HG02798 (cell line): ENCODE data around the gene ATE1.
"Not testable (repeated sequence)": the region's sequence is repeated elsewhere in the genome, so short reads cannot be mapped to it uniquely, and the experiment has no call there.

ENCODE experiments used
- ATAC-seq: cut with Tn5 transposase; IDR thresholded peaks from one replicate; pipeline ENCODE4 v1.9.1; 2021; ENCODE audit warnings: mild to moderate bottlenecking; ENCODE audit not compliant: unreplicated experiment, poor library complexity

Gene ATE1

GRCh38 chr10:121930268-121931085 is 2.6 kb upstream of the ATE1 start:
- ATAC-seq: not testable (repeated sequence)

DNA sequence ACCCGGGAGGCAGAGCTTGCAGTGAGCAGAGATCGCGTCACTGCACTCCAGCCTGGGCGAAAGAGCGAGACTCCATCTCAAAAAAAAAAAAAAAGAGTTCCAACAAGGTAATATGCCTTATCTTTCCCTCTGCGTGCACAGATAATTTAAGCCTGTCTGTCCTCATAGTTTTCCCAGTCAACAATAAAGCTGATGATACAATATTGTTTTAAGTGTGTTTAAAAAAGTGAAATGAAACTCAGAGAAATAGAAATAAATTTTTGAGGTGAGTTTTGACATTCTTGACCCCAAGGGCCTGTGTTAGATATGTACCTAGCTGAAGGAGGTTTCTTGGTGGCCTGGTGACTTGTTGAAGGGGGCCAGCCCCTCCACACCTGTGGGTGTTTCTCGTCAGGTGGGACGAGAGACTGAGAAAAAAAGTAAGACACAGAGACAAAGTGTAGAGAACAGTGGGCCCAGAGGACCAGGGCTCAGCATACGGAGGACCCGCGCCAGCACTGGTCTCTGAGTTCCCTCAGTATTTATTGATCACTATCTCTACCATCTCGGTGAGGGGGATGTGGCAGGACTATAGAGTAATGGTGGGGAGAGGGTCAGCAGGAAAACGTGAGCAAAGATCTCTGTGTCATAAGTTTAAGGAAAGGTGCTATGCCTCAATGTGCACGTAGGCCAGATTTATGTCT is 1.9 kb upstream of the ATE1 start:
- not testable (repeated sequence) for ATAC-seq

DNA sequence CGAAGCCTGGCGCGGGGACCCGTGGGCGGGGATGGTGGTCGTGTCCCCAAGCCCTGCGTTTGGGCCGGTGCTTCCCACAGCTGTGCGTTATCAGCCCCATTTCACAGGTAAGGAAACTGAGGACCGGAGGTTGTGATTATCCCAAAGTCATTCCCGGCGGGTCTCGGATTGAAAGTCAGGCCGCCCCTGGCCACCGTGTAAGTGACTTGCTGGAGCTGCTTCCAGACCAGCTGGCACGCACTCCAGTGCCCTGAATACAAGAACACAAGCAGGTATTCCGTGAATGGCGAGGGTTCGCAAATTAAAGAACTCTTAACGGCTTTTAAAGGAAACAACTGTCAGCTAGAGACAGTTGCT is 675 bp upstream of the ATE1 start:
- ATAC-seq: peak; percentile 7

- ATAC-seq: peak; percentile 44
These were observed 452 bp downstream of the ATE1 start for GRCh38 chr10:121927318-121927840.

DNA sequence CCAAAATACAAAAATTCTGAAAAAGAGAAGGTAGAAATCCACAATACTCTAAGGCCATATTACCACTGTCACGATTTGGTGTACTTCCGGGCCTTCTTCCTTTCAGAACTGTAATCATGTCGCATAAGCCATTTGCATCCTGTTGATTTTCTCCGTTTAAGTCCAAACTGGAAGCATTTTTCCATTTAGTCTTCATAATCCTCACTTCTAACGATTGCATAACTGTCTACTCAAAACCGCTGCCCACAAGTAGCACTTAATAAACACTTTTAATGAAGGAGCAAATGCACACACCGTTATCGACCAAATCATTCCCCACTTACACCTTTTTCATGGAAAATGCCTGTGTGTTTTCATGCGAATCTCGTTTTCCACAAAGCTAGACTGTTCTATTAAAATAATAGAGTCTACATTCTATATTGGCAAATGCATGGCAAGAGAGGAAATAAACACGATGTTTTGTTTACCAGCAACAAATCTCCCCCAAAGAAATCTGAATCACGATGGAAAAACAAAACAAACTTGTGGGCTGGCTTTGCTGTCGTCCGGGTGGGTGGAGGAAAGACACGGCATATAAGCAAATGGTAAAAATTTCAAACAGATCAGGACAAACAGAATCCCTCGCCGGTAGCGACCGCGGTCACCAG is 1.0 kb downstream of the ATE1 start:
- ATAC-seq: no peak

DNA sequence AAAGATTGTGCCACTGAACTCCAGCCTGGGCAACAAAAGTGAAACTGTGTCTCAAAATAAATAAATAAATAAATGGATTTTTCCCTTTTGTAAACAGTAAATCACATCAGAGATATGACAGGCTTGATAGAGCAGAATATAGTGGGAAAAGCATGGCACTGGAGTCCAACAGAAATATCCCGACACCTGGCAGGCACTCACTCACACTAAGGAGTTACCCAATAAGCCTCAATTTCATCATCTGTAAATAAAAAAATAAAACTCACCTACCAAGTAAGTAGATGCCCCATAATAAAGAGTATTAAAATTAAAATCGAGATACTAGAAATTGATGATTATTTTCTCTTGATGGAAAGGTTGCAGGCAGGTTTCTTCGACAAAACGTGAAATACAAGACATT is 1.7 kb downstream of the ATE1 start:
- no peak for ATAC-seq

- no peak for ATAC-seq
These were observed 6.4 kb downstream of the ATE1 start for GRCh38 chr10:121921238-121921931.

DNA sequence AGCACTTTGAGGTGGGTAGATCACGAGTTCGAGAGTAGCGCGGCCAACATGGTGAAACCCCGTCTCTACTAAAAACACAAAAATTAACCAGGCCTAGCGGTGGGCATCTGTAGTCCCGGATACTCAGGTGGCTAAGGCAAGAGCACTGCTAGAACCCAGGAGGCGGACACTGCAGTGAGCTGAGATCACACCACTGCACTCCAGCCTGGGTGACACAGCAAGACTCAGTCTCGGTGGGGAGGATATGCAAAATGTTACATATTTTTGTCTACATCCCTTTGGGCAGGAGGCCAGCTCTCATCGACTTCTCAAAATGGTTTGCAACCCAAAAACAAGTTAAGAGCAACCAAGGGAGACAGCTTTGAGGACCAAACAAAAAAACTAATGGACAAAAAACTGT is 8.2 kb downstream of the ATE1 start:
- ATAC-seq: peak; percentile 91

DNA sequence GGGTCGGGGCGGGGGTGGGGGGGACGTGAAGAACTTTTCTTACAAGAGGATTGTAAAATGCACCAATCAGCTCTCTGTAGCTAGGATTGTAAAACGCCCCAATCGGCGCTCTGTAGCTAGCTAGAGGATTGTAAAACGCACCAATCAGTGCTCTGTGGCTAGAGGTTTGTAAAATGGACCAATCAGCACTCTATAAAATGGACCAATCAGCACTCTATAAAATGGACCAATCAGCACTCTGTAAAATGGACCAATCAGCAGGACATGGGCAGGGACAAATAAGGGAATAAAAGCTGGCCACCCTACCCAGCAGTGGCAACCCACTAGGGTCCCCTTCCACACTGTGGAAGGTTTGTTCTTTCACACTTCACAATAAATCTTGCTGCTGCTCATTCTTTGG is 9.0 kb downstream of the ATE1 start:
- ATAC-seq: not testable (repeated sequence)

- no peak for ATAC-seq
These were observed 13.2 kb downstream of the ATE1 start for GRCh38 chr10:121914661-121915060.

GRCh38 chr10:121911421-121911697 is 16.5 kb downstream of the ATE1 start:
- no peak for ATAC-seq

GRCh38 chr10:121910673-121911420 is 17.0 kb downstream of the ATE1 start:
- ATAC-seq: peak; percentile 62

DNA sequence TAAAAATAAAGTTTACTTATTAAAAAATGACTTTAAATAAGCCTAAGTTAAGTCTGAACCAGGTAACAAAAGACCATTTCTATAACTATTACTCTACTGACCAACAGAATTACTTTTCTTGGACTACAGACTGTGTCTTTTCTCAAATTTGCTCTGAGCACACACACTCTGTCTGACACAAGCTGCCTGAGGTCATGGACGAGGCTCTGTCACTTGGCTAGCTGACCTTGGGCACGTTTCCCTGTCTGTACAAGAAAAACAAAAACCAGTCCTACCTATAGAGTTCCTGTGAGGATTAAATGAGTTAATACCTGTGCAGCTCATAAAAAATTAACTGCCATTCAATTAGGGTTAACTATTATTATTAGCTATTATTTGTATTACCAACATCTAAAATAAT is 22.9 kb downstream of the ATE1 start:
- ATAC-seq: no peak

DNA sequence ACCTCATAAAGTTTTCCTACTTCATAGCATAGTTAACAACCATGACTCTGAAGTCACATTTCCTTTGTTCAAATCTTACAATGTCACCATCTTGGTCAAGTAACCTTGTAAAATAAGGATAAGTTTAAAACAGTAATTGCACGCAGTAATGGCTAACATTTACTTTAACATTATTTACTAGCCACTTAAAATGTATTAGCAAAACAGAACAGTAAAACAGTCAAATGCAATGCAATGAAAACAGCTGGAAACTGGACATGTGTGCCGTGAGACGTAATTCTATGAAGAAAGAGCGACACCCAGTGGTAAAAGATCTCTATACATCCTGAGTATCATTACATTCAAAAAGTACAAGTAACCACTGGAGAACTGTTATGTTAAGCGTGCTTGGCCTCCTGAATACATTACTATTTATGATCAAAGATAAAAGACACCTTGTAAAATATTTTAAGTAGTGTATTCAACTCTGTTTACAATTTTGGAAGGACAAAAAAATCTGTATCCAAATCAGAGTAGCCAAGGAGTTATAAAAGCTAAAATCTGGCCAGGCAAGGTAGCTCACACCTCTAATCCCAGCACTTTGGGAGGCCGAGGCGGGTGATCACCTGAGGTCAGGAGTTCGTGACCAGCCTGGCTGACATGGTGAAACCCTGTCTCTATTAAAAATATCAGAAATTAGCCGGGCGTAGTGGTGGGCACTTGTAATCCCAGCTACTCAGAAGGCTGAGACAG is 27.2 kb downstream of the ATE1 start:
- ATAC-seq: peak; percentile 68

DNA sequence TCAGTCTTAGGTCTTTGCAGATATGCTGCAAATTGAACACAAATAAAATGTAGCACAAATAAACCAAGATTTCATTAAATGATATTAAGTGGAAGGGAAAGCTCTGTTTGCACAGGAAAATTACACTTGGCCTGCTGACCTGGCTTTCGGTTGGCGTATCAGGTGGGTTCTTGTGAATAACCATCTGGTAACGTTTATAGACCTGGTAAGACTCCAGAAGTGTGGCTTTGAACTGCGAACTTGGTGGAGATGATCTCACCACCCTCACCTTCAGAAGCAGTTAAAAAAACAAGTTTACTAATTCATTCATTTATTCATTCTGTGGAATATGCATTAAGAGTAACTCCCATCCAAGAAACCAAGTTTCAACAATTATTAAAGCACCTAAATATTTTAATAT is 28.1 kb downstream of the ATE1 start:
- no peak for ATAC-seq

DNA sequence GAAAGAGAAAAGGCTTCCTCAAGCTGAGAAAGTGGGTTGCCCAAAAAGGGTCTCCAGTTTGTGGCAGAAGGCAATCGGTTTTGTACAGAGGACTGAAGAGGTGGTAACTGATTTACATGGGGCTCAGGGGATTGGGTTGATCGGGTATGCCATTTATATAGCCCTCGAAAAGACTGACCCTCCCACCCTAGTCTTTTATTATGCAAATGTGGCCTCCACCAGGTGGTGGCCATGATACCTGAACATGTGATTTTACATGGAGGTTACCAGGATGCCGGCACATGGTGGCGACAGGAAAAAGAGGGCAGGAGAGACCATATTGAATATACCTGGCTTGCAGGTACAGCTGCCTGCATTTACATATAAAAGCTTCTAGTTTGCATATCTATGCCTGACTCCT is 36.7 kb downstream of the ATE1 start:
- no peak for ATAC-seq

GRCh38 chr10:121889212-121889611 is 38.6 kb downstream of the ATE1 start:
- ATAC-seq: no peak

DNA sequence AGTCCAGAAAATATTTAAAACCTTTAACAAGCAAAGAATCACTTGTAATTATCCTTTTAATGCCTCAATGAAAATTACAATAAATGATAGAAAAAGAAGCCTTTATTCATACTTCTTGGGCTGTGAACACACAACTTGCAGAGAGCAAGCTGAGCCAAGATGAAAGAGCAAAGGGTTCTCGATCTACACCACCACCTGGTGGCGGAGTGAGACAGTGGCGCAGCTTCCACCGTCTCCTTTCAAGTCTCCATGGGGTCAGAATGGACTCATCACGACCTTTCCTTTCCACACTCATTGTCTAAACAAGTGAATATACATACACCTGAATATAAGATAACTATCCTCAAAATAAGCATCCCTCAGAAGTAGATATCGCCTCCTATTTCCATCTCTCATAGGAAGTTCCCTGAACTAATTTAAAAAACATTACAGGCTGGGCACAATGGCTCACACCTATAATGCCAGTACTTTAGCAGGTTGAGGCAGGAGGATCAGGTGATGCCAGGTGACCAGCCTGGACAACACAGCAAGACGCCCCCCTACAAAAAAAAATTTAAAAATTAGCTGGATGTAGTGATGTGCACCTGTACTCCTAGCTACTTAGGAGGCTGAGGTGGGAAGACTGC is 40.7 kb downstream of the ATE1 start:
- ATAC-seq: no peak

GRCh38 chr10:121886181-121886580 is 41.6 kb downstream of the ATE1 start:
- ATAC-seq: no peak
